Measurements from ENCODE around the gene UGT1A8.

DNA sequence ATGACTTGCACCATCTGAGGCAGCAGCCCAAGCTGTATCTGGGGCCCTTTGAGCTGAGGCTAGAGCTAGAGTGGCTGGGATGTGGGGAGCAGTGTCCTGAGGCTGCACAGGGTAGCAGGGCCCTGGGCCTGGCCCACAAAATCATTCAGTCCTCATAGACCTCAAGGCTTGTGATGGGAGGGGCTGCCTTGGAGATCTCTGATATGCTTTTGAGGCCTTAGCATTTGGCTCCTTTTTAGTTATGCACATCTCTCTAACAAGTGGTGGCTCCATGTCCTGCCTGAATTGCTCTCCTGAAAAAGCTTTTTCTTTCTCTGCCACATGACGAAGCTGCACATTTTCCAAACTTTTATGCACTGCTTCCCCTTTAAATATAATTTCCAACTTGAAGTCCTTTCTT, 11.8 kb upstream of the UGT1A8 start:
- TF ChIP-seq, protein P1, sequence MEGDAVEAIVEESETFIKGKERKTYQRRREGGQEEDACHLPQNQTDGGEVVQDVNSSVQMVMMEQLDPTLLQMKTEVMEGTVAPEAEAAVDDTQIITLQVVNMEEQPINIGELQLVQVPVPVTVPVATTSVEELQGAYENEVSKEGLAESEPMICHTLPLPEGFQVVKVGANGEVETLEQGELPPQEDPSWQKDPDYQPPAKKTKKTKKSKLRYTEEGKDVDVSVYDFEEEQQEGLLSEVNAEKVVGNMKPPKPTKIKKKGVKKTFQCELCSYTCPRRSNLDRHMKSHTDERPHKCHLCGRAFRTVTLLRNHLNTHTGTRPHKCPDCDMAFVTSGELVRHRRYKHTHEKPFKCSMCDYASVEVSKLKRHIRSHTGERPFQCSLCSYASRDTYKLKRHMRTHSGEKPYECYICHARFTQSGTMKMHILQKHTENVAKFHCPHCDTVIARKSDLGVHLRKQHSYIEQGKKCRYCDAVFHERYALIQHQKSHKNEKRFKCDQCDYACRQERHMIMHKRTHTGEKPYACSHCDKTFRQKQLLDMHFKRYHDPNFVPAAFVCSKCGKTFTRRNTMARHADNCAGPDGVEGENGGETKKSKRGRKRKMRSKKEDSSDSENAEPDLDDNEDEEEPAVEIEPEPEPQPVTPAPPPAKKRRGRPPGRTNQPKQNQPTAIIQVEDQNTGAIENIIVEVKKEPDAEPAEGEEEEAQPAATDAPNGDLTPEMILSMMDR (IDR thresholded peaks at IDR 0.05) = no peak
- TF ChIP-seq EZH2 (IDR thresholded peaks at IDR 0.05; ENCODE audit: borderline replicate concordance, insufficient read depth, low read depth, low read length, poor library complexity, severe bottlenecking) = no peak

All from B cell (primary cell).